OCI-LY1 (cell line): ENCODE results near the gene POLA2.

Source experiments
- H2AFZ ChIP-seq: fragments of 200-600 bp; sonication (generic), shearing (Covaris generic); 2 replicates; pipeline ENCODE4 v1.6.0; 2014; ENCODE audit warnings: antibody characterized with exemption, mild to moderate bottlenecking, low read length
- H3F3A ChIP-seq: fragments of 200-600 bp; sonication (generic), shearing (Covaris generic); 2 replicates; pipeline ENCODE4 v1.6.0; 2014; ENCODE audit warnings: mild to moderate bottlenecking, antibody characterized with exemption, low read length, moderate library complexity; ENCODE audit not compliant: insufficient read depth
- H3K27ac ChIP-seq: fragments of 200-600 bp; sonication (generic); 2 replicates; pipeline ENCODE4 v1.5.1; 2014; ENCODE audit warnings: low read length, mixed run types, mild to moderate bottlenecking, low read depth; ENCODE audit not compliant: poor library complexity, severe bottlenecking
- H3K27me3 ChIP-seq: fragments of 200-600 bp; sonication (generic); 2 replicates; pipeline ENCODE4 v1.6.0; 2014; ENCODE audit warnings: antibody characterized with exemption, mild to moderate bottlenecking, low read length, moderate library complexity; ENCODE audit not compliant: insufficient read depth
- H3K36me3 ChIP-seq: fragments of 200-600 bp; sonication (generic); 2 replicates; pipeline ENCODE4 v1.6.1; 2014; ENCODE audit warnings: mild to moderate bottlenecking, antibody characterized with exemption, low read length, moderate library complexity, mixed read lengths; ENCODE audit not compliant: insufficient read depth
- H3K4me1 ChIP-seq: fragments of 200-600 bp; sonication (generic); 2 replicates; pipeline ENCODE4 v1.5.1; 2014; ENCODE audit warnings: mild to moderate bottlenecking, low read length, moderate library complexity; ENCODE audit not compliant: insufficient read depth, severe bottlenecking
- H3K4me2 ChIP-seq: fragments of 200-600 bp; sonication (generic), shearing (Covaris generic); 2 replicates; pipeline ENCODE4 v1.6.1; 2014; ENCODE audit warnings: low read length
- H3K4me3 ChIP-seq: fragments of 200-600 bp; sonication (generic); 2 replicates; pipeline ENCODE4 v1.5.1; 2014; ENCODE audit warnings: low read length, low read depth, mild to moderate bottlenecking, mixed read lengths; ENCODE audit not compliant: poor library complexity, severe bottlenecking
- H3K79me2 ChIP-seq: fragments of 200-600 bp; shearing (Covaris generic); 2 replicates; pipeline ENCODE4 v1.6.1; 2016; ENCODE audit warnings: mixed run types, low read length, mixed read lengths; ENCODE audit not compliant: insufficient read depth
- H3K9ac ChIP-seq: fragments of 200-600 bp; sonication (generic), shearing (Covaris generic); 2 replicates; pipeline ENCODE4 v1.6.1; 2014; ENCODE audit warnings: mild to moderate bottlenecking, low read length, mixed read lengths
- H3K9me2 ChIP-seq: fragments of 200-600 bp; sonication (generic), shearing (Covaris generic); 2 replicates; pipeline ENCODE4 v1.6.1; 2014; ENCODE audit warnings: low read depth, mild to moderate bottlenecking, low read length, mixed read lengths
- H3K9me3 ChIP-seq: fragments of 200-600 bp; shearing (Covaris generic); 2 replicates; pipeline ENCODE4 v1.6.1; 2014; ENCODE audit warnings: low read length, mixed read lengths
- H4K20me1 ChIP-seq: fragments of 200-600 bp; sonication (generic), shearing (Covaris generic); 2 replicates; pipeline ENCODE4 v1.6.0; 2016; ENCODE audit warnings: mild to moderate bottlenecking, low read length; ENCODE audit not compliant: insufficient read depth
- CTCF ChIP-seq: fragments of 200-600 bp; sonication (generic), shearing (Covaris generic); IDR thresholded peaks from 2 replicates; pipeline ENCODE4 v1.5.1; 2017; ENCODE audit warnings: mild to moderate bottlenecking, antibody characterized with exemption, low read length, moderate library complexity, mixed read lengths
- EZH2 ChIP-seq: fragments of 200-600 bp; sonication (generic), shearing (Covaris generic); IDR thresholded peaks from 2 replicates; pipeline ENCODE4 v1.8.0; 2017; ENCODE audit warnings: borderline replicate concordance, mixed run types, mild to moderate bottlenecking, antibody characterized with exemption, low read length, moderate library complexity, mixed read lengths

POLA2 gene

GRCh38 chr11:65290448-65291165 is 28.8 kb downstream of the POLA2 start:
- no peaks in the 10 kb centered on the region for H4K20me1 ChIP-seq
- H3K4me3 ChIP-seq, result no peak overlapping the region
- no peak for TF ChIP-seq EZH2
- no peak for TF ChIP-seq CTCF
- H3K27me3 ChIP-seq, result no peaks in the 10 kb centered on the region
- H3K9me3 ChIP-seq, result no peaks in the 10 kb centered on the region
- H3K27ac ChIP-seq, result no peak overlapping the region
- H3K36me3 ChIP-seq, result peaks cover 100% of the 10 kb centered on the region
- H3K9ac ChIP-seq, result no peak overlapping the region
- H3F3A ChIP-seq, result no peaks in the 10 kb centered on the region
- no peaks in the 10 kb centered on the region for H3K79me2 ChIP-seq
- H2AFZ ChIP-seq, result no peak overlapping the region
- no peak overlapping the region for H3K4me2 ChIP-seq
- no peaks in the 10 kb centered on the region for H3K4me1 ChIP-seq
- no peaks in the 10 kb centered on the region for H3K9me2 ChIP-seq

GRCh38 chr11:65291613-65292012 is 29.9 kb downstream of the POLA2 start:
- Histone ChIP-seq H3K36me3 (peaks cover 100% of the 10 kb centered on the region), H2AFZ (no peak overlapping the region), H3K79me2 (no peaks in the 10 kb centered on the region), H3K27ac (no peak overlapping the region), H3K9me3 (no peaks in the 10 kb centered on the region), H3K27me3 (no peaks in the 10 kb centered on the region), H3K4me1 (no peaks in the 10 kb centered on the region), H3K9me2 (no peaks in the 10 kb centered on the region), H4K20me1 (no peaks in the 10 kb centered on the region), H3F3A (no peaks in the 10 kb centered on the region), H3K4me2 (no peak overlapping the region), H3K9ac (no peak overlapping the region), H3K4me3 (no peak overlapping the region)
- TF ChIP-seq CTCF (no peak), EZH2 (no peak)

- H3K27ac ChIP-seq, result no peak overlapping the region
- H3K4me3 ChIP-seq, result no peak overlapping the region
- H3K9me3 ChIP-seq, result no peaks in the 10 kb centered on the region
- no peaks in the 10 kb centered on the region for H3K9me2 ChIP-seq
- H3K9ac ChIP-seq, result no peak overlapping the region
- no peaks in the 10 kb centered on the region for H3K79me2 ChIP-seq
- no peaks in the 10 kb centered on the region for H3K27me3 ChIP-seq
- no peaks in the 10 kb centered on the region for H3F3A ChIP-seq
- no peak overlapping the region for H3K4me2 ChIP-seq
- H2AFZ ChIP-seq, result no peak overlapping the region
- H3K36me3 ChIP-seq, result peaks cover 97% of the 10 kb centered on the region
- TF ChIP-seq EZH2, result no peak
- TF ChIP-seq CTCF, result no peak
- H3K4me1 ChIP-seq, result no peaks in the 10 kb centered on the region
- no peaks in the 10 kb centered on the region for H4K20me1 ChIP-seq
Measured at GRCh38 chr11:65292890-65293289, 31.1 kb downstream of the POLA2 start.
